ENCODE measurements around the gene C9orf153. TPM values are rescaled to one million over a fixed set of nuclear protein-coding genes. Genes with fewer than 3 reads are reported as not detected.
"Not testable (repeated sequence)": the region's sequence is repeated elsewhere in the genome, so short reads cannot be mapped to it uniquely, and the experiment has no call there.

The C9orf153 gene
- total RNA-seq, 1 experiment from 2014 or later = not detected

GRCh38 chr9:86290341-86290740 is 30.9 kb upstream of the C9orf153 start:
- ATAC-seq; RAD21 ChIA-PET (ENCODE audit: low non-redundant PET in 1 of 2, low total read pairs in 2 of 2, uncharacterized antibody in 2 of 2, unreplicated experiment in 2 of 2); H4K20me1 ChIP-seq (ENCODE audit: insufficient read depth); H3K27me3 ChIP-seq (ENCODE audit: insufficient read depth, low read length); intact Hi-C loops (cut with micrococcal nuclease); CTCF ChIA-PET; H3K27ac ChIP-seq (ENCODE audit: low read depth, low read length); DNase-seq (ENCODE audit: low read depth, low spot score); POLR2A ChIA-PET; H3K4me1 ChIP-seq (ENCODE audit: control insufficient read depth in 1 of 2, insufficient read depth in 2 of 2, low read length in 2 of 2); H3K9ac ChIP-seq (ENCODE audit: low read length); H3K36me3 ChIP-seq (ENCODE audit: control insufficient read depth in 1 of 2, insufficient read depth in 2 of 2, low read length in 2 of 2); H3K79me2 ChIP-seq (ENCODE audit: insufficient read depth, low read length); H3K9me3 ChIP-seq (ENCODE audit: control insufficient read depth in 1 of 2, insufficient read depth in 1 of 2, low read depth in 1 of 2, low read length in 2 of 2); BruUV-seq (replicated peaks); H3K4me3 ChIP-seq (replicated peaks in 1 of 2; ENCODE audit: low read depth in 1 of 2, low read length in 2 of 2); H3K4me2 ChIP-seq (ENCODE audit: low read length); H2AFZ ChIP-seq (ENCODE audit: low read depth, low read length, poor library complexity, severe bottlenecking); H3K9me2 ChIP-seq (ENCODE audit: insufficient read depth): not testable (repeated sequence)

- CTCF ChIA-PET = no interaction called here
- Histone ChIP-seq H3K27me3 (ENCODE audit: insufficient read depth, low read length) (no peaks in the 10 kb centered on the region), H3K79me2 (ENCODE audit: insufficient read depth, low read length) (no peaks in the 10 kb centered on the region), H3K4me1 (ENCODE audit: control insufficient read depth in 1 of 2, insufficient read depth in 2 of 2, low read length in 2 of 2) (no peaks in the 10 kb centered on the region), H3K4me2 (ENCODE audit: low read length) (no peak overlapping the region), H4K20me1 (ENCODE audit: insufficient read depth) (no peaks in the 10 kb centered on the region), H3K27ac (ENCODE audit: low read depth, low read length) (no peak overlapping the region), H3K9me2 (ENCODE audit: insufficient read depth) (no peaks in the 10 kb centered on the region), H2AFZ (ENCODE audit: low read depth, low read length, poor library complexity, severe bottlenecking) (no peak overlapping the region), H3K36me3 (ENCODE audit: control insufficient read depth in 1 of 2, insufficient read depth in 2 of 2, low read length in 2 of 2) (no peaks in the 10 kb centered on the region), H3K9ac (ENCODE audit: low read length) (no peak overlapping the region), H3K9me3 (ENCODE audit: control insufficient read depth in 1 of 2, insufficient read depth in 1 of 2, low read depth in 1 of 2, low read length in 2 of 2) (no peaks in the 10 kb centered on the region), H3K4me3 (replicated peaks in 1 of 2; ENCODE audit: low read depth in 1 of 2, low read length in 2 of 2) (no peak overlapping the region)
- ATAC-seq (no peak), DNase-seq (ENCODE audit: low read depth, low spot score) (no peak)
- RAD21 ChIA-PET (ENCODE audit: low non-redundant PET in 1 of 2, low total read pairs in 2 of 2, uncharacterized antibody in 2 of 2, unreplicated experiment in 2 of 2) = no interaction called here
- POLR2A ChIA-PET = no interaction called here
- TF ChIP-seq SIN3A (IDR thresholded peaks at IDR 0.05; ENCODE audit: low read depth) (no peak), EGR1 (IDR thresholded peaks at IDR 0.05; ENCODE audit: low read depth) (no peak), ZFX (IDR thresholded peaks at IDR 0.05) (no peak), CBX3 (IDR thresholded peaks at IDR 0.05; ENCODE audit: low read depth) (no peak), ELF1 (IDR thresholded peaks at IDR 0.05; ENCODE audit: borderline replicate concordance, low read depth) (no peak), CEBPB (IDR thresholded peaks at IDR 0.05; ENCODE audit: low read depth) (no peak), YY1 (IDR thresholded peaks at IDR 0.05; ENCODE audit: extremely low read depth, insufficient replicate concordance, low read depth, low read length) (no peak), POLR2AphosphoS5 (IDR thresholded peaks at IDR 0.05; ENCODE audit: low read depth, low read length) (no peak), EZH2 (IDR thresholded peaks at IDR 0.05) (no peak)
- no TSS peak for BruUV-seq (replicated peaks)
- intact Hi-C loops (cut with micrococcal nuclease) = loop anchor here (5.0 kb wide), 1 partner anchor 1034 kb away; no protein-coding TSS in a partner anchor
Measured at GRCh38 chr9:86288499-86289198, 29.2 kb upstream of the C9orf153 start.

All from HCT116 (cell line).